ENCODE measurements around the gene PLA2G6.

Gene PLA2G6

GRCh38 chr22:38213319-38213989, 31.8 kb upstream of the PLA2G6 start:
- no peak for DNase-seq

GRCh38 chr22:38212442-38212841, 30.8 kb upstream of the PLA2G6 start:
- no peak for DNase-seq

- no peak for DNase-seq
Observed at GRCh38 chr22:38211556-38211955, 29.9 kb upstream of the PLA2G6 start.

GRCh38 chr22:38208551-38208968, 26.9 kb upstream of the PLA2G6 start:
- DNase-seq, result no peak

GRCh38 chr22:38207898-38208432, 26.3 kb upstream of the PLA2G6 start:
- DNase-seq, result no peak

GRCh38 chr22:38205261-38206128, 23.9 kb upstream of the PLA2G6 start:
- no peak for DNase-seq

GRCh38 chr22:38204784-38205183, 23.2 kb upstream of the PLA2G6 start:
- no peak for DNase-seq

- no peak for DNase-seq
Observed at GRCh38 chr22:38203855-38204514, 22.4 kb upstream of the PLA2G6 start.

GRCh38 chr22:38203090-38203810, 21.6 kb upstream of the PLA2G6 start:
- DNase-seq, result no peak

GRCh38 chr22:38202437-38203089, 20.9 kb upstream of the PLA2G6 start:
- DNase-seq, result peak; percentile 62

- peak; percentile 93 for DNase-seq
Observed at GRCh38 chr22:38201711-38202436, 20.2 kb upstream of the PLA2G6 start, which contains the start of gene MAFF. Gene MAFF (plus strand): TSS chr22:38201994. CDS start chr22:38213854, 11,860 bp downstream.

GRCh38 chr22:38201371-38201710, 19.7 kb upstream of the PLA2G6 start:
- DNase-seq, result no peak

- DNase-seq, result no peak
Observed at GRCh38 chr22:38199826-38200559, 18.4 kb upstream of the PLA2G6 start.

GRCh38 chr22:38196791-38197419, 15.3 kb upstream of the PLA2G6 start:
- no peak for DNase-seq

GRCh38 chr22:38193580-38193979, 11.9 kb upstream of the PLA2G6 start:
- no peak for DNase-seq

- no peak for DNase-seq
Observed at GRCh38 chr22:38192475-38192863, 10.8 kb upstream of the PLA2G6 start.

- DNase-seq, result no peak
Observed at GRCh38 chr22:38191731-38192474, 10.3 kb upstream of the PLA2G6 start.

GRCh38 chr22:38191055-38191454, 9.4 kb upstream of the PLA2G6 start:
- no peak for DNase-seq

- DNase-seq, result no peak
Observed at GRCh38 chr22:38190581-38190980, 9.0 kb upstream of the PLA2G6 start.

- DNase-seq, result no peak
Observed at GRCh38 chr22:38189104-38189503, 7.5 kb upstream of the PLA2G6 start.
